ENCODE measurements around the gene CACNA1S. TPM values are rescaled to one million over a fixed set of nuclear protein-coding genes. Genes with fewer than 3 reads are reported as not detected.

Gene CACNA1S
- total and polyA plus RNA-seq, 2 experiments from 2014 or later = not detected

DNA sequence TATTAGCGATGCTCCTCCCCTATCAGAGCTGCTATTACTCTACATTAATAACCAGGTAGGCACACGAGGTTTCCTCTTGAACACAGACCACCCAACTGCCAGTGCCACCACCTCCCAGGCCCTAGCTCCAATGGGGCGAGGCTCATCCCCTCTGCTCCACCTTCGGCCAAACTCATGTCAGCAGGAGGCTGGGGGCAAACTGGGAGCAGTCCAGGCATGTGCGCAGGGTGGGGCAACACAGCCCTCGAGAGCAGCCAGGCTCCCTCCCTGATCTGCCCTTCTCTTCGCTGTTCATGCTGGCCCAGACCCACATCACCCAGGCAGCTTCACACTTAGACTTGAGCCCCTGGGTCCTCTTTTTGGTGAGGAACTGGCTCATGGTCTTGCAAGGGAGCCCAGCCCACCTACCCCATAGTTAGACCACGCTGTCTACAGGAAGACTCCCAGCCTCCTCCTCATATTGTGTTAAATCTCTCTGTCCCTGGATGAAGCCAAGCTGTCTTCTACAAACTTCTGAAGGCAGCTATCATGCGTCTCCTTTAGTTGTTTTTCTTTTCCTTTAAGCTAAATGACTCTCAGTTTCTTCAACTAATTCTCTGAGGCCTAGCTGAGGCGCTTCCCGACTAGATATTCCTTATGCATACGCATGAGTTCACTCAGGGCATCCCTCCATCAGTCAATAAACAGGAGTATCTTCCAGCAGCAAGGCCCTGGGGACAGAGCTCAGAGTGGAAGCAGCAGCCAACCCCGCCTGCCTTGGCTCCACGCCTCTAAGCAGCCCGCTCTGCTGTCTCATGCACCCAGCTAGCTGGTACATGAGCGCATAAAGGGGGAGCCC is 30.0 kb upstream of the CACNA1S start:
- H3K36me3 ChIP-seq (ENCODE audit: low read depth) = peaks cover 5% of the 10 kb centered on the region; the same call in 1 of the 2 replicates
- H2AFZ ChIP-seq = no peak overlapping the region
- no peak overlapping the region for H3K27ac ChIP-seq
- no peak overlapping the region for H3K4me3 ChIP-seq
- no peaks in the 10 kb centered on the region for H3K79me2 ChIP-seq (ENCODE audit: insufficient read depth)
- peaks cover 8% of the 10 kb centered on the region for H3K4me1 ChIP-seq (ENCODE audit: insufficient read depth)
- no peak overlapping the region for H3K4me2 ChIP-seq (ENCODE audit: unreplicated experiment)
- in situ Hi-C loops (cut with MboI) = no loop called here
- H3K27me3 ChIP-seq (replicated peaks; ENCODE audit: insufficient read depth) = no peaks in the 10 kb centered on the region
- no peak for DNase-seq
- H3F3A ChIP-seq (ENCODE audit: insufficient read depth) = peaks cover 3% of the 10 kb centered on the region; the same call in 1 of the 2 replicates
- WGBS, 2 experiments (ENCODE audit: low coverage in 1 of 2, low lambda C conversion rate in 2 of 2, missing lambda C conversion rate in 2 of 2) = 78 to 79% methylated on average over 16 of the region's 16 CpGs
- no peak for TF ChIP-seq EZH2 (IDR thresholded peaks at IDR 0.05; ENCODE audit: insufficient read depth, poor library complexity, severe bottlenecking)
- TF ChIP-seq EZH2phosphoT487 (IDR thresholded peaks at IDR 0.05; ENCODE audit: insufficient read depth, low read depth) = no peak
- H3K9ac ChIP-seq = no peak overlapping the region
- no peaks in the 10 kb centered on the region for H3K9me2 ChIP-seq (ENCODE audit: insufficient read depth)
- no peaks in the 10 kb centered on the region for H4K20me1 ChIP-seq (ENCODE audit: insufficient read depth)
- H3K9me3 ChIP-seq (ENCODE audit: low read depth) = no peaks in the 10 kb centered on the region

DNA sequence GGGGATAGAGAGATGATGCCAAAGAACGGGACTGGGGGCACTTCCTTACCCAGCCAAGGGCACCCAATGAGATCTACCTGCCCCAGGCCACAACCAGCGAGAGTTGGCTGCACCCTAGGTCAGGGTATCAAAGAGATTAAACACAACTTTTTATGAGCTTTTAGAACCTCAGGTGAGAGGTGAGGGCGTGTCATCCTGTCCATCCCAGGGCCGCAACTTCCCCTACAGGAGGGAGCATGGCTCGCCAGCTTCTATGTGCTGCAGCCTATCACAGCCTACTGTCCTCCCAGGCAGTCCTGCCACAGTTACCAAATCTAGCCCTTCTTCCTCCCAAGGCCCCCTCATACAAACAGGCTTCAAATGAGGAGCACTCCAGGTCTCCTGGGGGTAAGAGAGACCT is 29.2 kb upstream of the CACNA1S start:
- Histone ChIP-seq H3K4me2 (ENCODE audit: unreplicated experiment) (no peak overlapping the region), H3K9me3 (ENCODE audit: low read depth) (no peaks in the 10 kb centered on the region), H3K27ac (no peak overlapping the region), H3K27me3 (replicated peaks; ENCODE audit: insufficient read depth) (no peaks in the 10 kb centered on the region), H3F3A (ENCODE audit: insufficient read depth) (peaks cover 9% of the 10 kb centered on the region), H2AFZ (no peak overlapping the region), H3K9ac (no peak overlapping the region), H3K36me3 (ENCODE audit: low read depth) (peaks cover 5% of the 10 kb centered on the region; the same call in 1 of the 2 replicates), H4K20me1 (ENCODE audit: insufficient read depth) (no peaks in the 10 kb centered on the region), H3K9me2 (ENCODE audit: insufficient read depth) (no peaks in the 10 kb centered on the region), H3K79me2 (ENCODE audit: insufficient read depth) (no peaks in the 10 kb centered on the region), H3K4me3 (no peak overlapping the region), H3K4me1 (ENCODE audit: insufficient read depth) (peaks cover 13% of the 10 kb centered on the region)
- WGBS, 2 experiments (ENCODE audit: low coverage in 1 of 2, low lambda C conversion rate in 2 of 2, missing lambda C conversion rate in 2 of 2) = 94 to 98% methylated on average over 5 of the region's 5 CpGs
- TF ChIP-seq EZH2phosphoT487 (IDR thresholded peaks at IDR 0.05; ENCODE audit: insufficient read depth, low read depth) (no peak), EZH2 (IDR thresholded peaks at IDR 0.05; ENCODE audit: insufficient read depth, poor library complexity, severe bottlenecking) (no peak)
- no peak for DNase-seq
- in situ Hi-C loops (cut with MboI) = no loop called here

DNA sequence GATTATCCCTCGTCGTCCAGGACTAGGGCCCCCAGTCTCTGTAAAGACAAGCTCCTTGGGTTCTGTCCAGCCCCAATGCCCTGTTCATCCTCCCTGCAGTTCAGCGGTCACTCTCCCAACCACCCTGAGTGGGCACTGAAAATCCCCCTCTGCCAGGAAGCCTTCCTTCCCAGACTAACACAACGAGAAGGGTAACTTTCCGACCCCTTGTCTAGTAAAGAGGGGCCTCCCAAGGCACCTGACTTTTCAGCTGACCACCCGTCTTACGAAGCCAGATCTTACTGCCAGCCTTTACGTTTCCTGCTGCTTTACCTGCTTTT is 28.7 kb upstream of the CACNA1S start:
- H3K27ac ChIP-seq = no peak overlapping the region
- H3F3A ChIP-seq (ENCODE audit: insufficient read depth) = peaks cover 9% of the 10 kb centered on the region
- in situ Hi-C loops (cut with MboI) = no loop called here
- no peak overlapping the region for H3K4me3 ChIP-seq
- WGBS, 2 experiments (ENCODE audit: low coverage in 1 of 2, low lambda C conversion rate in 2 of 2, missing lambda C conversion rate in 2 of 2) = 88 to 94% methylated on average over 8 of the region's 8 CpGs
- H3K9ac ChIP-seq = no peak overlapping the region
- TF ChIP-seq EZH2 (IDR thresholded peaks at IDR 0.05; ENCODE audit: insufficient read depth, poor library complexity, severe bottlenecking) (no peak), EZH2phosphoT487 (IDR thresholded peaks at IDR 0.05; ENCODE audit: insufficient read depth, low read depth) (no peak)
- no peaks in the 10 kb centered on the region for H4K20me1 ChIP-seq (ENCODE audit: insufficient read depth)
- H3K36me3 ChIP-seq (ENCODE audit: low read depth) = peaks cover under 1% of the 10 kb centered on the region; the same call in 1 of the 2 replicates
- H3K9me2 ChIP-seq (ENCODE audit: insufficient read depth) = no peaks in the 10 kb centered on the region
- H3K9me3 ChIP-seq (ENCODE audit: low read depth) = no peaks in the 10 kb centered on the region
- no peak overlapping the region for H3K4me2 ChIP-seq (ENCODE audit: unreplicated experiment)
- no peaks in the 10 kb centered on the region for H3K27me3 ChIP-seq (replicated peaks; ENCODE audit: insufficient read depth)
- no peaks in the 10 kb centered on the region for H3K79me2 ChIP-seq (ENCODE audit: insufficient read depth)
- no peak for DNase-seq
- peaks cover 13% of the 10 kb centered on the region for H3K4me1 ChIP-seq (ENCODE audit: insufficient read depth)
- no peak overlapping the region for H2AFZ ChIP-seq

DNA sequence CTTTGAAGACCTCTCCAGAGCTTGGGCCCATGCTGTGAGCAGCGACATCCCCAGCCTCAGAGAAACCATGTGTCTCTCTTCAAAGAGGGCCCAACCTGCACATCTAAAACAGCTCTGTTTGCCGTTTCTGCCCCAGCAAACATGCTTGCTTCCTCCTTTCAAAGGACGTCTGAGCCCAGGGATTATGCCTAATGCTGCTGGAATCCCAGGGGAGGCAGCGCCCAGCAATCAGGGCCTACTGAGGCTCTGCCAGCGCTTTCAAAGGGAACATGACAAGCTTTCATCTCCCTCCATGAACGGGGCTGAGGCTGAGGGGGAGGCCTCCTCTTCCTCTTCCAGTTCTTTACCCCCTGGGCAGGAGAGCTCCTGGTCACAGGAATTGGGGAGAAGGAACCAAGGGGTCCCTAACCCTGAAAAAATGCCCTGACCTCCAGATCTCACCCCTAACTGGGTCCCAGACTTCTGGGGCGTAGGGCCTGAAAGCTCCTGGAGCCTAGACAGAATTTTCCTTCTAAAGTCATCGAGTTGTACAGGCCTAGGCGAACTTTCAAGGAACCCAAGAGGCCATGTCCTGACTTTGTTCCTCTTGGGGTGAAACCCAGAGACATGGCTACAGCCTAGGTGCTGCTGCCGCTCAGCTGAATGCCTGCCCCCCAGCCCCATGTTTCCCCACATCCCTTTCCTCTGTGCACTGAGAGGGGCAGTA is 28.2 kb upstream of the CACNA1S start:
- DNase-seq = no peak
- H3K36me3 ChIP-seq (ENCODE audit: low read depth) = no peaks in the 10 kb centered on the region; the same call in 1 of the 2 replicates
- no peak overlapping the region for H3K4me3 ChIP-seq
- no peak overlapping the region for H3K4me2 ChIP-seq (ENCODE audit: unreplicated experiment)
- no peaks in the 10 kb centered on the region for H3K79me2 ChIP-seq (ENCODE audit: insufficient read depth)
- no peak overlapping the region for H2AFZ ChIP-seq
- H3K27ac ChIP-seq = no peak overlapping the region
- peaks cover 13% of the 10 kb centered on the region for H3K4me1 ChIP-seq (ENCODE audit: insufficient read depth)
- no peaks in the 10 kb centered on the region for H4K20me1 ChIP-seq (ENCODE audit: insufficient read depth)
- no peak for TF ChIP-seq EZH2 (IDR thresholded peaks at IDR 0.05; ENCODE audit: insufficient read depth, poor library complexity, severe bottlenecking)
- TF ChIP-seq EZH2phosphoT487 (IDR thresholded peaks at IDR 0.05; ENCODE audit: insufficient read depth, low read depth) = no peak
- H3K9me2 ChIP-seq (ENCODE audit: insufficient read depth) = no peaks in the 10 kb centered on the region
- WGBS, 2 experiments (ENCODE audit: low coverage in 1 of 2, low lambda C conversion rate in 2 of 2, missing lambda C conversion rate in 2 of 2) = 94 to 95% methylated on average over 10 of the region's 10 CpGs
- no peak overlapping the region for H3K9ac ChIP-seq
- H3K27me3 ChIP-seq (replicated peaks; ENCODE audit: insufficient read depth) = no peaks in the 10 kb centered on the region
- in situ Hi-C loops (cut with MboI) = no loop called here
- no peaks in the 10 kb centered on the region for H3K9me3 ChIP-seq (ENCODE audit: low read depth)
- peaks cover 9% of the 10 kb centered on the region for H3F3A ChIP-seq (ENCODE audit: insufficient read depth)

Measured in GM23248 (cell line).